LNCAP (cell line): ENCODE data around the gene NFIA.

Experiments
- TF ChIP-seq, protein P1 (sequence below): fragments of 450-650 bp; IDR thresholded peaks from 2 replicates; pipeline ENCODE4 v1.5.1; 2017; ENCODE audit warnings: mild to moderate bottlenecking

Gene NFIA

DNA sequence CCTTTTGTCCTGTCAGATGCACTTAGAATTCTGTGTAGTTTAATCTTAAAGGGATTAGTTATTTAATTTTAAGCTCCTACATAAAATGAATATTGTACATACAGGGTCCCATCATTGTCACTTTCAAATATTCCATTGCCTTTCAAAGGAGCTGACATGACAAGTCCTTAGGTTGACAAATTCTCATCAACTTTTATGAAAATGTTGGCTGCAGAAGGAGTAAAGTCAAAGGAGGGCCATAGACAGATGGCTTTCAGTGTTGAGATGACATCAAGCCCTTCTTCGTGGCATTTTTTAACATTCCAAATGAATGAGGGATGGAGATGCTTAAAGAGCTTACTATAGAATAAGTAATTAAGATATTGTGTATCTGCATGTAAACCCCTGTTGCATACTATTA is 15.4 kb downstream of the NFIA start:
- TF ChIP-seq, protein P1, sequence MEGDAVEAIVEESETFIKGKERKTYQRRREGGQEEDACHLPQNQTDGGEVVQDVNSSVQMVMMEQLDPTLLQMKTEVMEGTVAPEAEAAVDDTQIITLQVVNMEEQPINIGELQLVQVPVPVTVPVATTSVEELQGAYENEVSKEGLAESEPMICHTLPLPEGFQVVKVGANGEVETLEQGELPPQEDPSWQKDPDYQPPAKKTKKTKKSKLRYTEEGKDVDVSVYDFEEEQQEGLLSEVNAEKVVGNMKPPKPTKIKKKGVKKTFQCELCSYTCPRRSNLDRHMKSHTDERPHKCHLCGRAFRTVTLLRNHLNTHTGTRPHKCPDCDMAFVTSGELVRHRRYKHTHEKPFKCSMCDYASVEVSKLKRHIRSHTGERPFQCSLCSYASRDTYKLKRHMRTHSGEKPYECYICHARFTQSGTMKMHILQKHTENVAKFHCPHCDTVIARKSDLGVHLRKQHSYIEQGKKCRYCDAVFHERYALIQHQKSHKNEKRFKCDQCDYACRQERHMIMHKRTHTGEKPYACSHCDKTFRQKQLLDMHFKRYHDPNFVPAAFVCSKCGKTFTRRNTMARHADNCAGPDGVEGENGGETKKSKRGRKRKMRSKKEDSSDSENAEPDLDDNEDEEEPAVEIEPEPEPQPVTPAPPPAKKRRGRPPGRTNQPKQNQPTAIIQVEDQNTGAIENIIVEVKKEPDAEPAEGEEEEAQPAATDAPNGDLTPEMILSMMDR, result no peak

DNA sequence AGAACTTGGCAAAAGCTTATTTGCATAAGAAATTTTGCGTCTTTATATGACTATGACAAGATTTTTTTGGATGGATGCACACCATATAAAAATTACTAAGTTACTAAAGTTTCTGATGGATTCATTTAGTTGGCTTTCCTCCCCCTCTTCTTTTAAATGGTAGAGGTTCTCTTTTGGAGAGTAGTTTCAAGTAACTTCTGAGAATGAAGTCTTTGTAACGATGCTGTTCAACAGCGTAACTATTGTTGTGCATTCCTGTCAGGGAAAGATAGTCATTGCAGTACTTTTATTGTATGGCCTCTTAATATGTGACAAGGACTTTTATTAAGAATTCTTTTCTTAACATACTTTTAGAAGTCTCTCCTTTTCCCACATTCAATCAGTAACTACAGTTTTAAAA is 16.0 kb downstream of the NFIA start:
- TF ChIP-seq, protein P1, result no peak

DNA sequence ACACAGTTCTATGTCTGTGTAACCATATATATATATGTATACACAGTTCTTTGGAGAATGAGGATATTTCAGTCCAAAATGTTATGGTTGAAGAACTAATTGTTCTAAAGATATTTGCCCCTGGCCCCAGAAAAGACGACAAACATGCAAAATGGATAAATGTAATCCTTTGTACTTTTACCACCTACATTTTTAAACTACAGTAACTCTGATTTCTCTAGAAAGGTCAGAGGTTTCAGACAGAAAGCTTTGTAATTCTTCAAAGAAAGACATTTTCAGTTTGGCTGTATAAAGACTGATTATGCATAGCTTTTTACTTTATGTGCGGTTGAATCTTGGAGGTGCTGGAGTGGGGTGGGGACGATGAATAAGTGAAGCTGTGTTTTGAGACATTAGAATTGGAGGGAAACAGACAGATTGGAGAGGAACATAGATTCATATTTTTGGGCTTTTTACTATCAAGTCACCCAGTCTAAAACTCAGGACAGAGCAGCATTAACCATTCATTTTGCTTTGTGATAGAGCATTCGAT is 16.6 kb downstream of the NFIA start:
- TF ChIP-seq, protein P1, result no peak

DNA sequence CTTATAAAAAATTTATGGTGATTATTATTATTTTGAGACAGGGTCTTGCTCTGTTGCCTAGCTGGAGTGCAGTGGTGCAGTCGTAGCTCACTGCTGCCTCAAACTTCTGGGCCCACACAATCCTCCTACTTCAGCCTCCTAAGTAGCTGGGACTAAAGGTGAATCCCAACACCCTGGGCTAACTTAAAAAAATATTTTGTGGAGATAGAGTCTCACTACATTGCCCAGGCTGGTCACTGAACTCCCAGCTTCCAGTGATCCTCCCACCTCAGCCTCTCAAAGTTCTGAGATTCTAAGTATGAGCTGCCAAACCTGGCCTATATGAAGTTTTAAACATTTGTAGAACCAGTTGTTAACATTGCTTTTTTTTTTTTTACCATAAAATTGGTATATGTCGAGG is 18.2 kb downstream of the NFIA start:
- TF ChIP-seq, protein P1, result no peak

DNA sequence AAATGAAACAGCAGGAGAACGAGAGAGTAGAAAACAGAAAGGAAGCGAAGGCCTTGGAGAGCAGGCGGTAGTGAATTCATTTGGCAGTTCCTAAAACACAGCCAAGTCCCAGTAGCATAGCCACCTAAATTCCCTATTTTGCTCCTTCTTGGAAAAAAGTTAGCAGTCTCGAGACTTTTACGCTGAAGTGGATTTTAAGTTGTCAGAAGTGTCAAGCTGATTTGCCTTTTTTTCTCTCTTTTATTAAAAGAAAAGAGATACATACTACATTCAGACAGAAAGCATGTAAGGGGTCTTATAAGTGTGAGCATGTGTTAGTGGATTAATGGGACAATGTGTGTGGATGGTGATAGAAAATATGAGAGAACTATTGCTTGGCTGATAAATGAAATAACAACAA is 19.2 kb downstream of the NFIA start:
- TF ChIP-seq, protein P1, result no peak

DNA sequence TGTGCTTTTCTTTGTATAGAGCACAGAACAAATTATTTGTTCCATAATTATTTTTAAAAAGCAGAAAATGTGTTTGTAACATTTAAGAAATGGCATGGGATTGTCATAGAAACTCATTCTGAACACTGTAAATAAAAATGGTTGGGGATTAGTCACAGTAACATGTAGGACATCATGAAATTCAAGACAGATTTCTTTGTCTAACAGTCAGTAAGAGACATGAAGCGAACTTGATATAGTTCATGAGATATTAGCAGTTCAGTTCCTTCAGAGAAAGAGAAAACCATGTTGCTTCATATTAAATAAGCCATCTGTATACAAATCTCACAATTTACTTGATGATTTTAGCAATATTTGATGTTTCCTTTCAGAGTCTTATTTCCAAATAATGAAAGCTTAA is 19.7 kb downstream of the NFIA start:
- TF ChIP-seq, protein P1, result no peak

DNA sequence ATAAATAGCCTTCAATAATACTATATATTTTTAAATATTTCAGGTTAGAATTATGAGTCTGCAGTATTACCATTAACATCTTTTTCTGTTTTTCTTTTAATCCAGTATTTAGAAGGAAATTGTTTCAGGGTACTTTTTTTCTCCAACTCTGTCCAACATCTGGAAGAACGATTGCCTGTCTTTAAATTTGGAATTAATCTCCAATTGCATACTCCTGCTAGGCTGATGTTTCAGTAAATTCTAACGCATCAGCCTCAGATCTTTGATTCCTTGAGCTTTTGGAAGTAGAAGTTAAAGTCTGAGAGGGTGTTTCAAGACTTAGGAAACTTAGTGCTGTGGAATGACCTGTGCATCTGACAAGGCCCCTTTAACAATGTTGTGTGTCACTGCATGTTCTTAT is 20.3 kb downstream of the NFIA start:
- TF ChIP-seq, protein P1, result no peak

DNA sequence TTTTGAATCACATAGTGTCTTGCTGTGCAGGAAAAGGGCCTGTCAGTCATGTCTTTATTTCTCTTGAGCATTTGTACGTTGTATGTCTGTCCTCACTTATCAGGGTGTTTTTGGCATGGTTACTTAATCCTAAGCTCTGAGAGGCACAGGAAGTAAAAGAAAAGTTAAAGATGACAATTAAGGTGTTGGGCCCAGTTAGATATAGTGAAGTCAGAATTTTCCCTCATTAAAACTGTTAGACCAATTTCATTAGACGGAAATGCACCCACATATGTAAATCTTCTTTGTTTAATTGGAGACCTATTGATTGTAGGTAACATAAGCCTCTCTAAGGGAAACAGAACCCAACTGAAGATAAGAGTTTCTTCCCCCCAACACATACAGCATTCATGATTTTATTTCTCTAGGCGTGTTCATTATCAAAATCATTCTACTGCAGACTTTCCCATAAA is 21.9 kb downstream of the NFIA start:
- TF ChIP-seq, protein P1, result no peak
